Upper lobe of left lung (tissue), 6 donors: ENCODE measurements around the gene NAT14. TPM values are rescaled to one million over a fixed set of nuclear protein-coding genes. Genes with fewer than 3 reads are reported as not detected.

Experiments used
- ATAC-seq, 2 donors: fragments of 200-7000 bp; cut with Tn5 transposase; one replicate each; pipeline ENCODE4 v1.9.1; 2022; ENCODE audit warnings: mild to moderate bottlenecking in 2 of 2, moderate library complexity in 2 of 2; ENCODE audit not compliant: low FRiP score in 2 of 2
- DNase-seq, 2 donors: peaks; one replicate each; pipeline ENCODE4 v3.0.0-alpha.2; 2019 to 2020
- H3K27ac ChIP-seq, 4 donors: fragments of 200-600 bp; sonication (generic); one replicate each; pipeline ENCODE4 v1.5.1; 2016 to 2019
- H3K27me3 ChIP-seq, 4 donors: fragments of 200-600 bp; sonication (generic); one replicate each; pipeline ENCODE4 v1.5.1; 2017 to 2019
- H3K36me3 ChIP-seq, 4 donors: fragments of 200-600 bp; sonication (generic); one replicate each; pipeline ENCODE4 v1.5.1; 2016 to 2019
- H3K4me1 ChIP-seq, 4 donors: fragments of 200-600 bp; sonication (generic); one replicate each; pipeline ENCODE4 v1.5.1; 2018 to 2019
- H3K4me3 ChIP-seq, 4 donors: fragments of 200-600 bp; sonication (generic); one replicate each; pipeline ENCODE4 v1.5.1; 2017 to 2019; ENCODE audit warnings: mild to moderate bottlenecking in 2 of 4, moderate library complexity in 1 of 4
- H3K9me3 ChIP-seq, 4 donors: fragments of 200-600 bp; sonication (generic); one replicate each; pipeline ENCODE4 v1.5.1; 2018 to 2019
- CTCF ChIP-seq, 6 experiments: fragments of 450-650 bp in 4 of 6; fragments of 200-600 bp in 2 of 6; sonication (generic) in 2 of 6; IDR thresholded peaks; one replicate each; pipeline ENCODE4 v1.5.1; 2016 to 2019; ENCODE audit warnings: antibody characterized with exemption in 6 of 6
- EP300 ChIP-seq, 4 donors: sonication (generic); formaldehyde crosslinking; IDR thresholded peaks; one replicate each; pipeline ENCODE4 v1.5.1; 2017; ENCODE audit warnings: antibody characterized with exemption in 4 of 4, control low read depth in 2 of 4
- POLR2A ChIP-seq, 4 donors: fragments of 450-650 bp; IDR thresholded peaks; one replicate each; pipeline ENCODE4 v1.5.1; 2016 to 2017; ENCODE audit warnings: antibody characterized with exemption in 4 of 4, mild to moderate bottlenecking in 2 of 4
- POLR2AphosphoS5 ChIP-seq, 2 donors: sonication (generic); formaldehyde crosslinking; IDR thresholded peaks; one replicate each; pipeline ENCODE4 v1.5.1; 2017; ENCODE audit warnings: antibody characterized with exemption in 2 of 2
- WGBS, 2 donors: methylation state at CpG; one replicate each; pipeline ENCODE4 v1.1.5; 2017 to 2018; 5-methylcytosine and 5-hydroxymethylcytosine counted together
- total RNA-seq, 6 donors: library from RNA; depleted of rRNA in 4 of 6; stranded (reverse); fragments of >200 nt in 4 of 6; gene quantifications; one replicate each; pipeline versions ENCODE4 v1.1.0 to v1.2.1, GENCODE V29; 2016 to 2021
- donor health status: DM: no; HTN: no; CAD: no; lungs with moderate emphysema.
- donor health status: DM: no; HTN: yes; CAD: no; lungs with severe emphysema.

NAT14 gene
- total RNA-seq, 6 donors from 2014 or later = 13.1 to 19.2 (median 16.3) TPM

GRCh38 chr19:55441319-55441691, 43.7 kb upstream of the NAT14 start:
- no peak overlapping the region for H3K4me3 ChIP-seq
- DNase-seq (no peak), ATAC-seq (no peak)
- H3K36me3 ChIP-seq = no peaks in the 10 kb centered on the region
- no peak overlapping the region for H3K27ac ChIP-seq
- WGBS, 2 donors = 5% methylated on average over 19 to 21 of the region's 21 CpGs
- TF ChIP-seq POLR2AphosphoS5 (IDR thresholded peaks at IDR 0.05) = no peak
- no peak for TF ChIP-seq EP300 (IDR thresholded peaks at IDR 0.05)
- TF ChIP-seq POLR2A (IDR thresholded peaks at IDR 0.05) = no peak
- no peak for TF ChIP-seq CTCF (IDR thresholded peaks at IDR 0.05)
- H3K27me3 ChIP-seq = peaks cover 0 to 68% (median 33%) of the 10 kb centered on the region in 4 donors
- peaks cover 5 to 35% (median 10%) of the 10 kb centered on the region in 4 donors for H3K4me1 ChIP-seq
- H3K9me3 ChIP-seq = no peaks in the 10 kb centered on the region

- peaks cover 0 to 68% (median 33%) of the 10 kb centered on the region in 4 donors for H3K27me3 ChIP-seq
- WGBS, 2 donors = 2 to 4% methylated on average over 12 to 25 of the region's 39 CpGs
- no peak for TF ChIP-seq POLR2A (IDR thresholded peaks at IDR 0.05)
- TF ChIP-seq CTCF (IDR thresholded peaks at IDR 0.05) = no peak
- TF ChIP-seq POLR2AphosphoS5 (IDR thresholded peaks at IDR 0.05) = no peak
- no peak for TF ChIP-seq EP300 (IDR thresholded peaks at IDR 0.05)
- DNase-seq (peak in 1 of 2 donors; percentile 80), ATAC-seq (no peak)
- no peaks in the 10 kb centered on the region for H3K9me3 ChIP-seq
- no peak overlapping the region for H3K27ac ChIP-seq
- peaks cover 5 to 35% (median 10%) of the 10 kb centered on the region in 4 donors for H3K4me1 ChIP-seq
- no peaks in the 10 kb centered on the region for H3K36me3 ChIP-seq
- no peak overlapping the region for H3K4me3 ChIP-seq
Measured at GRCh38 chr19:55441692-55442321, 43.2 kb upstream of the NAT14 start.

GRCh38 chr19:55442372-55442961, 42.5 kb upstream of the NAT14 start:
- no peak overlapping the region for H3K27ac ChIP-seq
- peaks cover 0 to 68% (median 33%) of the 10 kb centered on the region in 4 donors for H3K27me3 ChIP-seq
- no peaks in the 10 kb centered on the region for H3K36me3 ChIP-seq
- no peak overlapping the region for H3K4me3 ChIP-seq
- TF ChIP-seq EP300 (IDR thresholded peaks at IDR 0.05) (no peak), POLR2AphosphoS5 (IDR thresholded peaks at IDR 0.05) (no peak)
- ATAC-seq (no peak), DNase-seq (peak in 1 of 2 donors; percentile 75)
- H3K9me3 ChIP-seq = no peaks in the 10 kb centered on the region
- 2 to 3% methylated on average over 9 to 18 of the region's 72 CpGs for WGBS, 2 donors
- H3K4me1 ChIP-seq = peaks cover 5 to 35% (median 10%) of the 10 kb centered on the region in 4 donors

- Histone ChIP-seq H3K4me1 (peaks cover 5 to 35% (median 10%) of the 10 kb centered on the region in 4 donors), H3K27me3 (peaks cover 0 to 64% (median 33%) of the 10 kb centered on the region in 4 donors), H3K9me3 (no peaks in the 10 kb centered on the region), H3K27ac (no peak within 1 kb of the TSS), H3K4me3 (no peak within 1 kb of the TSS), H3K36me3 (no peaks in the 10 kb centered on the region)
- no peak for ATAC-seq
- 3 to 5% methylated on average over 35 to 40 of the region's 43 CpGs for WGBS, 2 donors
- DNase-seq = no peak
- no peak for TF ChIP-seq POLR2A (IDR thresholded peaks at IDR 0.05)
- TF ChIP-seq POLR2AphosphoS5 (IDR thresholded peaks at IDR 0.05) = no peak
- TF ChIP-seq EP300 (IDR thresholded peaks at IDR 0.05) = no peak
- TF ChIP-seq CTCF (IDR thresholded peaks at IDR 0.05) = no peak
Measured at GRCh38 chr19:55443045-55443823, 41.8 kb upstream of the NAT14 start, which contains the start of gene SHISA7. Gene SHISA7 (minus strand): TSS chr19:55443300. CDS start chr19:55442863, 437 bp downstream.
